Activated naive CD8-positive, alpha-beta T cell treated with anti-CD3 and anti-CD28 coated beads, Interleukin-2, amount 50 U/mL, for 16 hours (primary cell): ENCODE measurements around the gene CEP104.
"Not testable (repeated sequence)": the region's sequence is repeated elsewhere in the genome, so short reads cannot be mapped to it uniquely, and the experiment has no call there.

Experiments used
- DNase-seq: peaks from one replicate; pipeline ENCODE4 v3.0.0-alpha.2; 2020; ENCODE audit warnings: low read depth, low spot score

The CEP104 gene

DNA sequence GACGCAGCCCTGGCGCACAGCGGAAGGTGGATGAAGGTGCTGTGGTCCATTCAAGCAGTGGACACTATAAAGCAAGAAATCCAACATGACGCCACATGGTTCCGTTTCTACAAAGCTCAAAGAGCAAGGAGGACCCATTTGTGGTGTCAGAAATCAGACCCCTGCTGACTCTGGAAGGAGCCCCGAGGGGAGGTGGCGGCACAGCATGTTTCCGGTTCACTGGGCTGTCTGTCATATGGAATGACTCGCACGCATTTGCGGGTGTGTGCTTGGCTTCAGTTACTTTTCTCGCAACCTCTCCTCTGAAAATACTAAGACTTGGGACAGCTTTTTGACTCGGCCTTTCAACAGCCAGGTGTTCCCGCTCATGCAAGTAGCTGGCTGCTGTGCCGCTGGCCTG, 31.7 kb downstream of the CEP104 start:
- no peak for DNase-seq

DNA sequence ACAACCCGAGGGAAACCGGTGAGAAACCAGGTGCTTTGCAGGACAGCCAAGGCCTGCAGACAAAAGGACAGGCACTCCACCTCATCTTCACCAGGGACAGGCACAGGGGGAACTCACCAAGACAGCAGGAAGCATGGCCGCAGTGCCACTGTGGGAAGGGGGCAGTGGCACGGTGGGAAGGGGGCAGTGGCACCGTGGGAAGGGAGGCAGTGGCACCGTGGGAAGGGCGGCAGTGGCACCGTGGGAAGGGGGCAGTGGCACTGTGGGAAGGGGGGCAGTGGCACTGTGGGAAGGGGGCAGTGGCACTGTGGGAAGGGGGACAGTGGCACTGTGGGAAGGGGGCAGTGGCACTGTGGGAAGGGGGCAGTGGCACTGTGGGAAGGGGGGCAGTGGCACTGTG, 32.4 kb downstream of the CEP104 start:
- no peak for DNase-seq

DNA sequence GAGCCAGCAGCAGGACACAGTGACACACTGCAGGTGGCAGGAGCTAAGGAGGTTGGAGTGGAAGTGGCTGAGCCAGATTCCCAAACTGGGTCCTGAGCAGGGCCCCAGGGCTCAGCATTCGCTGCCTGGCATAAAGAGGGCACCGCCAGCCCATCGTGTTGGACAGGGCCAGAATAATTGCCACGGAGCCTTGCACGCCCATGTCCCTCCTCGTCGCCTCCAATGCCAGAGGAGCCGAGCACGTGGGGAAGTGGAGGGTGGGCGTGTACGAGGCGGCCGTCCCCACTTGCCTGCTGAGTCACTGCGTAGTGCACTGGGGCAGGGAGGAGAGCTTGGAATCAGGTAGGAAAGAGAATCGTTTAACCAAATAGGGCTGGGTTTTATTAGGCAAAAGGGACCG, 34.6 kb downstream of the CEP104 start:
- no peak for DNase-seq

DNA sequence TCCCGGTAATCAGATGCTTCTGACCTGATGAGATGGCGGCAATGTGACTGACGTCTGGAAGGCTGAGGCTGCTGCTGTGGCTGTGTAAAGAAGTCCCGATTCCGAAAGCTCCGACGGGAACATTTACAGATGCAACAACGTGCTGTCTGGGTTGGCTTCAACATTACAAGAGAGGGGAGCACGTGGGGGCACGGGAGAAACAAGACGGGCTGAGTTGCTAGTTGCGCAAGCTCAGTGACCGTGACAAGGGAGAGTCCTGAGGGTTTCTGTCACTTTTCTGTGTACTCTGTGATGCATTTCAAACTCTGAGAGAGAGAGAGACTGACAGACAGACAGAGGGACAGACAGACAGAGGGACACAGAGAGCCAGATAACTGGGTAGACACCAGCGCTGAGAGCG, 35.1 kb downstream of the CEP104 start:
- DNase-seq, result no peak

DNA sequence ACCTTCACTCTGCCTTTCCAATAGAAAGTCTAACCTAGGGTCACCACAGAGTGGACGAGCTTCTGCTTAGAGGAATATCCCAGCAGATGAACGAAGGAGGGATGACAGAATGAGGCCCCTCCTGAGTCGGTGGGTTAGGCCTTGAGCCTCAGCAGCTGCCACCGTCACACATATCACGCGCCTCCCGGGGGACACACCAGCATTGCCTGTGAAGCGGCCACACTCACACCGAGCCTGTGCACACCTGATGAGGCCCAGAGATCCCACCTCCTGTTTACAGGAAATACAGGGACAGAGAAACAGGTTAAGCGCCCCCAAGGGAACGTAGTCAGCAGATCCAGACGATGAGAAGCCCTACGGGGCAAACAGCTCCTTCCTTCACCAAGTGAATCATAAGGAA, 35.6 kb downstream of the CEP104 start:
- no peak for DNase-seq

DNA sequence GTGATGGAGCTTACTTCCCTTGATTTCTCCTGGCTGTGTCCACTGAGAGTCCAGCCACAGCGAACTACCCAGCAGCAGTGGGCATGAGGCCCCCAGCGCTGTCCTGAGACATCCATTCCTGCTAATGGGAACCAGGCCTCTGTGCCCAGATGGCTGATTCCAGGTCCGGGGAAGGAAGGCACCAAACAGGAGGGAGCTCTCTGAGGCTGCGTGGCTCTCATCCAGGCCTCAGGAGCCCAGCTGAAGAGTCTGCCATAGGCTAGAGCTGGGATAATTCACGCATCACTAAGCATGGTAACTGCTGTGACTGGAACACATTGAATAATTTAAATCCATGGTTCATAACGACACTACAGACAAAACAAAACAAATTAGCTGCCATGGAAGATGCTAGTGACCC, 36.0 kb downstream of the CEP104 start:
- DNase-seq, result no peak

DNA sequence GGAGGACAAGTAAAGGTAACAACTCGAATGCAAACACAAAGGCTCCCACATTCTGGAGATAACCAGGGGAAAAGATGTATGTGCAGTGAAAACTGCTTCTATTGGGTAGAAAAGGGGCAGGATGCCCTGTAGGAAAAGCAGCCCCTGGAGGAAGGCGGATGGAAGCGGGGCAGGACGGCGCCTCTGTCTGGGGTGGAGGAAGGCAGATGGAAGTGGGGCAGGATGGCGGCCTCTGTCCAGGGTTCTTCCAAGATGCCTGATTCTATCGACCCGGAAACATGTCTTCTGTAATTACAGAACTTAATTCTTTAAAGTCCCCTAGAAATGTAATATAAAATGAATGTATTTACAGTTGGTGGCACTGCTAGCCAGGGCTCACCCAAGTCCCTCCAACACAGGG, 36.7 kb downstream of the CEP104 start:
- no peak for DNase-seq

DNA sequence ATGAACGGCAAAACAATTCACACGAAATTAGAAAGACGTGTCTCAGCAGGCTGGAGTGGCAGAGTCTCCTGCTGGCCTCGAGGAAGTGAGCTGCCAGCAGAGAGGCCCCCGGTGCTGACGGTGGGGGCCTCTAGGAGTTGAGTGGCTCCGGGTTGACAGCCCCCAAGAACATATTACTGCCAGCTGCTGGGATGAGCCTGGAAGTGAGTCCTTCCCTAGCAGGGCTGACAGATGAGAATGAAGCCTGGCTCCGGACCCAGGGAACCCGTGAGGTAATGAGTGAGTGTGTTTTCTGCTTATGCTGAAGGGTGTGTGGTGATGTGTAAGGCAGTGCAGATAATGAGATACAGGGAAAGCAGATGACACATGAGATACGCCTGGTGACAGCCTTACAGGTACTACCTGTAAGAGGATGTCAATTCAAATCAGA, 37.2 kb downstream of the CEP104 start:
- DNase-seq, result no peak

DNA sequence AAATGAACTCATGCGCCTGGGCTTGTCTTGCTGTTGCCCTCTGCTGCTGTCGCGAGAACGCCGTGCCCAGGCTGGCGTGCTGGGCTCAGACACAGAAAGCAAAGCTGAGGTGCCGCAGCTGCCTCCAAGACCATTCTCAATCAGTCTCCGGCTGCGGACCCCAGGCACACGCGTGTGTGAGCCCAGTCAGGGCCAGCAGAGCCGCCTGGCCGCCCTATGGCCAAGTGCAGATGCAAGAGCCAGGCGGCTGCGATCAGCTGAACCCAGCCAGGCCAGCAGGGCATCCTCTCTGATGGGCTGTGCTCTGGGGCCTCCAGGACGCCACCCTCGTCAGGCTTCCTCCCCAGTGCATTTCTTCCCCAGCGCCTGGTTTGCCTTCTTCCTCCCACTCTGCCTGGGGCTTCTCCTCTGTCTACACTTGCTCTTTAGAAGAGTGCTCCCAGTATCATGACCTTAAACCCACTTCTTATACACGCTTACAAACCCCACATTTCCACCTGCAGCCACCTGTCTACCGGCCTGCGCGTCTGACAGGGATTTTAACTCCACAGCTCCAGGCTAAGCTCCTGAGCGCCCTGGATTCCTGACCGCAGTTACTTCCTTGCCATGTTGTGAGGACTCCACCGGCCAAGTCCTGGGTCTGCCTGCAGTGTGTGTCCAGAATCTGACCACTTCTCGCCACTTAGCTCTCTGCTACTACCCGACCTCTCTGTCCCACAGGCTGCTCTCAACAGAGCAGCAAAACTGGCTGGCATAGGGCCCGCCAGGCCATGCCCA, 39.0 kb downstream of the CEP104 start:
- no peak for DNase-seq

DNA sequence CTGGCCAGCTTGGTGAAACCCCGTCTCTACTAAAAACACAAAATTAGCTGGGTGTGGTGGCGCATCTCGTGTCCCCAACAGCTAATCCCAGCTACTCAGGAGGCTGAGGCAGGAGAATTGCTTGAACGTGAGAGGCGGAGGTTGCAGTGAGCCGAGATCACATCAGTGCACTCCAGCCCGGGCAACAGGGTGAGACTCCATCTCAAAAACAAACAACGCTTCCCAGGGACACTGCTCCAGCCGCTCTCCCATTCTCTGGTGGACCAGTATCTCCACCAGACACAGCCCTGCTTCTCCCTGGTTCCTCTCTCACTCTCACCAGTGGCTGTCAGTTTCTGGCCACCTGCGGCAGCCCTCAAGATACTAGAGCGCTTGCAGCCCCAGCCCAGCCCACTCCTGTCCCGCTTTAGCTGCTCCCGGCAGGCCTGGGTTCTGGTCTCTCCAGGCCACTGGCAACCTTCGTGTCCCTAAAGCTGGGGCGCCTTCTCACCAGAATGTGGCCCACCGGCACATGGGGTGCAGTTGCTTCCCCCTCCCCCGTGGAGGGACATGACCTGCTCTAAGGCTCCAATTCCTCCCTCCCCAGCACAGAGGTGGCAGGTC, 39.8 kb downstream of the CEP104 start:
- DNase-seq, result no peak

DNA sequence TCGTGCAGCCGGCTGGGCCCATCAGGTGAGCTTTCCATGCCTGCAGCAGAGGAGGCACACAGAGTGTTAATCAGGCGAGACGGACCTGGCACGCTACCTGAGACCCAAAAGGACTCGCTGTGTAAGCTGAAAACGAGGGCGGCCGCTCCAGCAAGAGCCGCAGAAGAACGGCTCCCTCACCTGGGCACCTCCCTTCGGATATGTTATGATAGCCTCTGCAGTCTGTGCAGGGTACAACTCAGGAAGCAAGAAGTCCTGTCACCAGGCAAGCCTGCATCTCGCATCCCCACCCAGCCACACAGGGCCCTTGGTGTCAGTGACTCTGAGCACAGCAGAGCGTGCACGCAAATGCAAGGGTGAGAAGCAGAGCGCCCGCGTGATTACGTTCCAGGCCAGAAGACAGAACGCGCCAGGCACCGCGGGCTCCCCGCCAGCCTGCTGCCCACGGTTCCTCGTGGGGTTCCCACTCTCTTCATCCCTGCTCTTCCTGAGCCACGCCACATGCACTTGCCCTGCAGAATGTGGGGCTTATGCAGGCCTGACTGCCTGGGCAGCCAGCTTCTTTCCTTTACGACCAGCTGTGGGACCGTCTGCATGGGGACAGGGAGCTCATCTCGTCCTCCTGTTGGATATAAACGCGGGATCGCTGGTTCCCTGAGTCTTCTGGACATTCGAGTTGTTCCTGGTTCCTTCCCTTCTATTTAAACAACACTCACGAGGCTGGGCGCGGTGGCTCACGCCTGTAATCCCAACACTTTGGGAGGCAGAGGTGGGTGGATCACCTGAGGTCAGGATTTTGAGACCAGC, 40.5 kb downstream of the CEP104 start:
- DNase-seq, result no peak

DNA sequence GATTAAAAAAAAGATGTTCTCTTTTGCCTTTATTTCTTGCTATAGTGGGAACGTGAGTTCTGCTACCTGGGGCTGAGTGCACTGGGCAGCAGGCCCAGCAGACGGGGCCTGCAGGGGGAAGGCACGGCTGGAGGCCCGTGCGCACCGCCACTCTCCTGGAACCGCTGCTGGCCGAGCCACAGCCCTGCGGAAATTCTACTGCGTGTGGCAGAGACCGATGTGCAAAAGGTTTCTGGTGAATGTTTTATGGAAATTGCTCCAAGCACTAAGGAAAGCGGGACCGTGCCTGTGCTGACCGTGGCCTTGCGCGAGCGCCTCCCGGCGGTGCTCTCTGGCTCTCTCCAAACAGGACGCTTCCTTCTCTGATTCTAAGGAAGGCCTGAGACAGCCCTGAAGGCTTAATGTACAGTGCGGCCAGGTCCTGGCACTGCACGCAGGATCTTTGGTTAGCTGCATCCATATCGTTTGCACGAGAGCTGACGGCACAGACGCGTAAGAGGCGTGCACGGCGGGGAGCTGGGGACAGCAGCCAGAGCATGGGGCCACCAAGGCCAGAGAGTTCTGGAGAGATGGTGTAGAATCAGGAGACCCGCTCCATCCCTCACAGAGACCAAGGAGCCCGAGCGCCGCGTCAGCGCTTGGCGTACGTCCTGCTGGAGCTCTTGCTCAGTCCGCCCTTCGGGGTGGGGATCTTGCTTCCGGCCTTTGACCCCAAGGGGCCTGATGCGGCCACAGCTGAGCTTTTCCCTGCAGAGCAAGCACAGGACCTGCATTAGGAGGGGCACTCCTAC, 42.0 kb downstream of the CEP104 start:
- no peak for DNase-seq

DNA sequence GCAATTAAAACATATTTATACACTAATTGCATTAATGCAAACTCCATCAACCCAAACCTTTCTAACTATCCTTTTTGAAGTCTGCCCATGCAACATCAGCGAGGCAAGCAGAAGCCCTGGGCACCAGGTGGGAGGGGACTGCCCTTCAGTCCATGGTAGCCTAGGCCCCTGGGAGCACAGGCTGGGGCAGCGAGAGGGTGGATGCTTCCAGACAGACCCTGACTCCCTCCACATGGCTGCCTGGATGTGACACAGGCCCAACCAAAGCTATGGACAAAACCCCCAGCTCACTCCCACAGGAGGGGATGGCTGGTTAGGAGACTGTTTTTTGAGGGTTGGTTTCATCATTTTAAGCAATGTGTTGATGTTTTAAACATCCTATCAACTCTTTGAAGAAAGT, 42.9 kb downstream of the CEP104 start:
- DNase-seq, result no peak

DNA sequence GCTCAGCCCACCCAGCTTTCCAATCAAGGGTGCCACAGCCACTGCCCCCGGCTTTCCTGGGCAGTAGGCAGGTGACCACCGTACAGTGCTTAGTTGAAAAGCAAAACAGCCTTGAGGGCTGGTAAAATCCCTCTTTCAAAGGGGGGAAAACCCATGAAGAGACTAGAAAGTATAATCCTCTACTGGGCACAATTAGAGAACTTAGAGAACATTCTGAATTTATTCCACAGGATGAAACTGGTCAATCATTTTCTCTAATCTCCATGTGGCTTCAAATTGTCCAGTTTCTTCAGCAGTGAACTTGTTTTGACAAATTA, 45.5 kb downstream of the CEP104 start:
- DNase-seq, result no peak

DNA sequence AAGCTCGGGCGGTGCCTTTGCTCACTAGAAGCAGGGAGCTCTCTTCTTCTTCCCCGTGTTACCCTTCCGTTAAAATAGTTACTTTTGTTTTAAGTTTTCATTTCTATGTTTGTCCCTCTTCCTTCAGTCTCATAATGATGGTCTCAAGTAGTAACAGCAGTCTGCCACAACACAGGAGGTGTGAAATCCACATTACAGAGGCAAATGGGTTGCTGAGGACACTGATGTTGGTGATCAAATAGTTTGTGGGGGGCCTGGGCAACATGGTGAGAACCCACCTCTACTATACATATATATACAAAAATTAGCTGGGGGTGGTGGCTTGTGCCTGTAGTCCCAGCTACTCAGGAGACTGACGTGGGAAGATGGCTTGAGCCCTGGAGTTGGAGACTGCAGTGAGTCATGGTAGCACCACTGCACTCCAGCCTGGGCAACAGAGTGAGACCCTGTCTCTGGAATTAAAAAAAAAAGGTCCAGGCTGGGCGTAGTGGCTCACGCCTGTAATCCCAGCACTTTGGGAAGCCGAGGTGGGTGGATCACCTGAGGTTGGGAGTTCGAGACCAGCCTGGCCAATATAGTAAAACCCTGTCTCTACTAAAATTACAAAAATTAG, 46.8 kb downstream of the CEP104 start:
- not testable (repeated sequence) for DNase-seq

DNA sequence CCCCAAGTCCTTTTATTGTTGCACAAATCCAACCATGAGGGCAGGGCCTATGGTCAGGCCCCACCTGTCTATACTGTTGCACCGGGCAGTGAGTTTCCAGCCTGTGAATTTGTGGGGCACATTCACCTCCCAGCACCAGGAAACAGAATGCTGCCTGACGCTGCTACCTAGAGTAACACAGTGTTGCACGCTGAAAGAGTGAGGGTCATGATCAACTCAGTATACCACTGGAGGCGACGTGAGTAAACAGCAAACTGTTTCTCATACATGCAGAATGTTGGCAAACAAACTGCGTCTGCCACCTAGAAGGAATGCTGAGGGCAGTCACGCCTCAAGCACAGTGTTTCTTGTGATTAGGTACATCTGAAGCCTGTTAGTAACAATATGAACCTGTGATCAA, 47.3 kb downstream of the CEP104 start:
- DNase-seq, result no peak

DNA sequence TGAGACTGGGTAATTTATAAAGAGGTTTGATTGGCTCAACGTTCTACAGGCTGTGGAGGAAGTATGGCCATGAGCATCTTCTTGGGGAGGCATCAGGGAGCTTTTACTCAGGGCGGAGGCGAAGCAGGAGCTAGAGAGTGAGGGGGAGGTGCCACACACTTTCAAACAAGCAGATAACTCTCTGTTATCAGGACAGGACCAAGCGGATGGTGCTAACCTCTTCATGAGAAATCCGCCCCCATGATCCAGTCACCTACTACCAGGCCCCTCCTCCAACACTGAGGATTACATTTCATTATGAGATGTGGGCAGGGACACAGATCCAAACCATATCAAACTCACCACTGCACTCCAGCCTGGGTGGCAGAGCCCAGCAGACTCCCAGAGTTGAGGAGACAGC, 49.2 kb downstream of the CEP104 start:
- DNase-seq, result no peak

DNA sequence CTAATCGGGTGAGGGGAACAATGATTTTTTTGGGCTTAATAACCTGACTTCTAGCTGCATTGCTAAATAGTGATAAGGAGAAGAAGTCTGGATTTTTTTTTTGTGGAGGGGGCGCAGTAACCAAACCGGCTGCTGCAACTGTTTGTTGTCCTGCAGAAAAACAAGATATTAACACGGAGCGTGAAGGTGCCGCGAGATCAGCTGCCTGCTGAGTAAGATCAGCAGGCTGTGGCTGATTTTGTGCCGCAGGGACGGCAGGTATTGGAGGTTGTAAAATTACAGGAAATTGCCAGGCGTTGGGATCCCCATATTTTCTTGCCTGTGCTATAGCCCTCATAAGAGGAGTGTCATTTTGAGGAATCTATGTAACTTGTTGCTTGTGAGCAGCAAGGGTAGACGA, 52.0 kb downstream of the CEP104 start:
- DNase-seq, result no peak

DNA sequence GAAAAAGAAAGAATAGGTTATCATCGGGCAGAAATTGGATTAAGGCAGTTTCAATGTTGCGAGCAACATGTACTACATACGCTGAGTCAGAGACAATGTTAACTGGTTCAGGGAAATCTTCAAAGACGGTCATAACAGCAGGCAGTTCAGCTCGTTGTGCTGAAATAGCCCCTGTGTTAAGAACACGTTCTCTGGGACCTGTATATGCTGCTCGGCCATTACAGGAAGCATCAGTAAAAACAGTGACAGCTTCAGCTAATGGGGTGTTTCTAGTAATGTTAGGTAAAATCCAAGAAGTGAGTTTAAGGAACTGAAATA, 52.4 kb downstream of the CEP104 start:
- DNase-seq, result not testable (repeated sequence)

DNA sequence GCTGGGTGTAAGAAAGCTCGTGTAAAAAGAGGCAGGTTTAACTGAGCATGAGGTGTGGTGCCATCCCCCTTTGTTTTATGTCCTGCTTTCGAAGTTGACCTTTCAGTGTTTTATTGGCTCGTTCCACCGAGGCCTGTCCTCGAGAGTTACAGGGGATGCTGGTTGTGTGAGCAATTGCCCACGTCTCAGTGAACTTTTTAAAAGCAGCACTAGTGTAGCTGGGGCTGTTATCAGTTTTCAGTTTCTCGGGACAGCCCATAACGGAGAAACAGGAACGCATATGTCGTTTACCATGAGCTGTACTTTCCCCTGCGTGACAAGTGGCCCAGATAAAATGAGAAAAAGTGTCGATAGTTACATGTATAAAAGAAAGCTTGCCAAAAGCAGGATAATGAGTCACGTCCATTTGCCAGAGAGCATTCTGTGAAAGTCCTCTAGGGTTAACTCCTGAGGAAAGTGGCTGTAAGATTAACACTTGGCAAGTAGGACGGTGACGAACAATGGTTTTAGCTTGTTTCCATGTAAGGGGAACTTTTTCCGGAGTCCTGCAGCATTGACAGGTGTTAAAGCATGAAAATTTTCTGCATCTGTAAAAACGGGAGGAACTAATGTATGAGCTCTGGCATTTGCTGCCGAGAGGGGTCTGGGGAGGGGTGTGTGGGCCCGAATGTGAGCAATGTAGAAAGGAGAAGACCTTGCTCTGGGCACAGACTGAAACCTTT, 52.9 kb downstream of the CEP104 start:
- DNase-seq, result no peak

DNA sequence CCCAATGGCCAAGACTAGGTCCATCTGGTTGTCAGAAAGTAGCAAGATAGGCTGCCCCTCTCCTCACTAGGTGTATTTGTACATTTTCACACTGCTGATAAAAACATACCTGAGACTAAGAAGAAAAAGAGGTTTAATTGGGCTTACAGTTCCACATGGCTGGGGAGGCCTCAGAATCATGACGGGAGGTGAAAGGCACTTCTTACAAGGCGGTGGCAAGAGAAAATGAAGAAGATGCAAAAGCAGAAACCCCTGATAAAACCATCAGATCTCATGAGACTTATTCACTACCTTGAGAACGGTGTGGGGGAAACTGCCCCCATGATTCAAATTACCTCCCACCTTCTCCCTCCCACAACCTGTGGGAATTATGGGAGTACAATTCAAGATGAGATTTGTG, 56.2 kb downstream of the CEP104 start:
- DNase-seq, result not testable (repeated sequence)
